DMS114 treated with DMSO at 0.1 percent for 48 hours (cell line): ENCODE measurements around the gene IZUMO4.

Source experiments
- DNase-seq: peaks from one replicate; lab custom pipeline; 2025; ENCODE audit not compliant: unreplicated experiment; lab: John Stamatoyannopoulos, UW

IZUMO4 gene

DNA sequence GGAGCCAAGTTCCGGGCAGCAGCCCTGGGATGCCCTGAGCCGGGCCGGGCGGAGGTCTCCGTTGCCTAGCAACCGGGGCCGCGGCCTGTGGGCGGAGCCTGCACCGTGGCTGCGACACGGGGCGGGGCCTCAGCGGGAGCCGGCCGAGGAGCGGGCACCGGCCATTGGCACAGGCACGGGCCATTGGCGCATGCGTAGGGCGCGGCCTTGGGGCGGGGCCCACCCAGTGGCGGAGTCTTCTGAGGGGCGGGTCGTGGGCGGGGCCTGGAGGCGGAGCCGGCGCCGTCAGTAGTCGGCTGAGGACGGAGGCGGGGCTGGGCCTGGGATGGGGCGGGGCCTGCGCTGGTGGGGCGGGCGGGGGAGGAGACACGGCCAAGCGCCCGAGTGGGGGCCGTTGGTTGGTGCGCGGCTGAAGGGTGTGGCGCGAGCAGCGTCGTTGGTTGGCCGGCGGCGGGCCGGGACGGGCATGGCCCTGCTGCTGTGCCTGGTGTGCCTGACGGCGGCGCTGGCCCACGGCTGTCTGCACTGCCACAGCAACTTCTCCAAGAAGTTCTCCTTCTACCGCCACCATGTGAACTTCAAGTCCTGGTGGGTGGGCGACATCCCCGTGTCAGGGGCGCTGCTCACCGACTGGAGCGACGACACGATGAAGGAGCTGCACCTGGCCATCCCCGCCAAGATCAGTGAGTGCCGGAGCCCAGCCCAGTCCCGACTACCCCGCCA, at the start of gene IZUMO4:
Gene IZUMO4 (plus strand): TSS at position 436 of the 723 bp plus-strand sequence. CDS start 31 bp downstream, at position 467.
- DNase-seq = peak; percentile 70

GRCh38 chr19:2047076-2047448, 49.7 kb upstream of the IZUMO4 start:
- no peak for DNase-seq

- DNase-seq = no peak
These were observed 49.1 kb upstream of the IZUMO4 start for GRCh38 chr19:2047449-2048103.

DNA sequence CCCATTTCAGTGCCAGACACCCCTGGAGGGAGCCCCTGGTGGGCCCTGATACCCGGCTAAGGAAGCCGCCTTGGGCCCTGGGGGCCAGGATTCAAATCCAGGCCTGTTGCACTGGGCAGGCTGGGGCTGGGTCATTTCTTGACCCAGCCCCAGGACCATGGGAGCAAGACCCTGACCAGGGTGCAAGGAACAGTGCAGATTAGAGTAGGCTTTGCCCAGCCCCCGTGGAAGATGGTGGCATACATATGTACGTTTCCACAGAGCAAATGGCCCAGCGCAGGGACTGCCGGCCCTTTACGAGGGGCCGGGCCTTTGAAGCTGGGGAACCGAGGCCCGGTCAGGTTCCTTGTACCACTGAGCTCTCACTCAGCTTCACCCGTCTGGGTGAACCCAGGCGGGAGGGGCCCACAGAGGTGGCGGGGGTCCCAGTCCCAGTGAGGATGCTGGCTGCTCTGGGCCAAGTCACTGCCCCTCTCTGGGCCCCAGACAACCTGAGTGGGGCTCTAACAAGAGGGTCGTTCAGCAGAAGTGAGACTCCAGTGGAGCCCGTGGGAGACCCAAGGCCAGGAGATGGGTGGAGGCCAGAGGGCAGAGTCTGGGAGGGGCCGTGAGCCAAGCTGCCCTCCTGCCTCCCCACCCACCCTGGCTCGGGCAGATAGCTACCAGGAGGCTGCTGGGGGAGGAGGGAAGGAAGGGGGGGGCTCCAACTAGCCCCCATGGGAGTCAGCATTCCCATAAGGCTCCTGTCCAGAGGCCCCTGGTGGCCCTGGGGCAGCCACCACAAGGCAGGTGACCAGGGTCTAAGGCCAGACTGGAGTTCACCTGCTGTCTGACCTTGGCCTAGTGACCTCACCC, 48.4 kb upstream of the IZUMO4 start:
- DNase-seq = no peak

- DNase-seq = no peak
These were observed 47.6 kb upstream of the IZUMO4 start for GRCh38 chr19:2048959-2049740.

GRCh38 chr19:2049741-2050348, 46.9 kb upstream of the IZUMO4 start:
- DNase-seq = no peak

DNA sequence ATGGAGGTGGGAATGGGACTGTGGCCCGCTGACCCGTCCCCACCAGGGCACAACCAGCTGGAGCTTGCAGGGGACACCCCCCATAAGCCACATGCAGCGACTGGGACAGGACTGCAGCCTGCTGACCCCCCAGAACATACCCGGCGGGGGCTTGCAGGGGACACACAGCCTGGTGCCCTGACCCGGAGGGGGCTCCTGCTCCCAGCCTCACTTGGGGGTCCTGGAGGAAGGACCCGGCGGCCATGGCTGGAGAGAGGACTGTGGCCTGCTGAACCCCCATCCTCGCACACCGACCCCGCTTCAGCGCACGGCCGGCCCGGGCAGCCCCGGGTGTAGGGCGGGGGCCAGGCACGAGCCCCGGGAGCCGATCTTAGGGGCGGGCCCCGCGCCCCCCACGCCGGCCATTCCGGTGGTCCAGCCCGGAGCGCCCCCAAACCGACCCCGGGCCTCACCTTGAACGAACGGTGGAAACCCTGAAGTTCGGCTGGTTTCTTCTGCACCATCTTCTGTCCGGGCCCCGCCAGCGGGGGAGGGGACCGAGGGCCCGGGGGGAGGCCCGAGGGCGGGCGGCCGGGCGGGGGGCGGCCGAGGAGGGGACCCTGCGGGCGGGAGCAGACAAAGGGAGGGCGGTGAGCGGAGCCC, 46.2 kb upstream of the IZUMO4 start:
- no peak for DNase-seq

DNA sequence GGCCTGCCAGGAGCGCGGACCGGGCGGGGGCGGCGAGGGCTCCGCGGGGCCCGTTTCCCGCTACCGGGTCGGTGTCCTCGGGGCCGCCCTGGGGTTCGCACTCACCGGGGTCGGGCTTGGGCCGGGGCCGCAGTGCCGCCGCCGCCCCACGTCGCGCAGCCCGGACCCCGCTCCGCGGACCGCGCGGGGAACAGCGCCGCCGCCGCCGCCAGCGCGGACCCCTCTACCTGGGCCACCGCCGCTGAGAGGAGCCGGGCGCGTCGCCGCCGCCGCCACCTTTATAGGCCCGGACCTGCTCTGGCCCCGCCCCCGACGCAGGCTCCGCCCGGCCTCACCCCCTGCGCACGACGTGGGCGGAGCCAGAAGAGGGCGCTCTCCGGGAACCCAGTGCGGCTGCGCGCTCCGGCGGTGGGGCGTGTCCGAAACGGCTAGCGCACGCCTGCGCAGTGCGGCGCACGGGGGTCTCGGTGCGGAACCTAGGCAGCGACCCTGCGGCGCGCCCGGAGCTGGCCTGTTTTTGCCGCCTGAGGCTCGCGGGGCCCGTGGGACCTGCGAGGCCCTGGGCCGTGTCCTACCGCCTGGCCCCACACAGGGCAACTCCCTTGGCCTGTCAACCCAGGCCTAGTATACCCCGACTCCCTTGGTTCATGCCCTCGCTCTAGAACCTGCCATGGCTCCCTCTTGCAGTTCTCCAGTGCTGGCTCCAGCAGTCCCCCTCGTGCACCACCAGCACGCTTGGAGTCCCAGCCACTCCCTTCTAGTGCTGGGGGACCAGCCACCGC, 45.5 kb upstream of the IZUMO4 start, which contains the start of gene MKNK2:
Gene MKNK2 (minus strand): TSS at position 254 of the 782 bp plus-strand sequence. CDS start 393 bp downstream, outside the sequence.
- DNase-seq = peak; percentile 23

- no peak for DNase-seq
These were observed 44.7 kb upstream of the IZUMO4 start for GRCh38 chr19:2051773-2052704.

- no peak for DNase-seq
These were observed 42.9 kb upstream of the IZUMO4 start for GRCh38 chr19:2053601-2054389.

GRCh38 chr19:2054763-2055162, 42.0 kb upstream of the IZUMO4 start:
- DNase-seq = no peak

- no peak for DNase-seq
These were observed 40.5 kb upstream of the IZUMO4 start for GRCh38 chr19:2055931-2056836.

DNA sequence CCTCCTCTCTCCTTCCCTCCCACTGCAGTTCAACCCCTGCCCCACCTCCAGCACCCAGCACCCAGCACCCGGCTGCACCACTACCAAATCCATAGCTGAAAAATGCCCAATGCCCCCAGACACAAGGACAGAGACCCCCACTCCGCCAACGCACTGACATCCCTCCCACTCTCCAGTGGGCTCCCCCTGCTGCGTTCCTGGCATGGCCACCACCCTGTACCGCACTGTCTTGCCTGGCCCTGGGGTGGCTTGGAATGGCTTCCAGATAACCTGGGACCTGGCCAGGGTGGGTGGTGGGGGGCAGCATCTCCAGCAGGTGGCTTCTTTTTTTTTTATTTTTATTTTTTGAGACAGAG, 39.9 kb upstream of the IZUMO4 start:
- no peak for DNase-seq

GRCh38 chr19:2057484-2058469, 38.9 kb upstream of the IZUMO4 start:
- DNase-seq = no peak
